B cell (primary cell): Measurements from ENCODE around the gene SEPHS2.

Experiments used
- CTCF ChIP-seq: fragments of 200-600 bp; IDR thresholded peaks from one replicate; pipeline ENCODE4 v1.8.0; 2022; ENCODE audit warnings: antibody characterized with exemption, mild to moderate bottlenecking
- EZH2 ChIP-seq: IDR thresholded peaks from 2 replicates; pipeline ENCODE4 v1.6.1; 2012; ENCODE audit warnings: borderline replicate concordance, low read depth, mild to moderate bottlenecking, moderate library complexity, low read length; ENCODE audit not compliant: insufficient read depth, poor library complexity, severe bottlenecking

- TF ChIP-seq CTCF (no peak), EZH2 (no peak)
Observed at GRCh38 chr16:30488764-30489605, 43.3 kb upstream of the SEPHS2 start.
